Measurements from ENCODE around the gene VASP.

Gene VASP

DNA sequence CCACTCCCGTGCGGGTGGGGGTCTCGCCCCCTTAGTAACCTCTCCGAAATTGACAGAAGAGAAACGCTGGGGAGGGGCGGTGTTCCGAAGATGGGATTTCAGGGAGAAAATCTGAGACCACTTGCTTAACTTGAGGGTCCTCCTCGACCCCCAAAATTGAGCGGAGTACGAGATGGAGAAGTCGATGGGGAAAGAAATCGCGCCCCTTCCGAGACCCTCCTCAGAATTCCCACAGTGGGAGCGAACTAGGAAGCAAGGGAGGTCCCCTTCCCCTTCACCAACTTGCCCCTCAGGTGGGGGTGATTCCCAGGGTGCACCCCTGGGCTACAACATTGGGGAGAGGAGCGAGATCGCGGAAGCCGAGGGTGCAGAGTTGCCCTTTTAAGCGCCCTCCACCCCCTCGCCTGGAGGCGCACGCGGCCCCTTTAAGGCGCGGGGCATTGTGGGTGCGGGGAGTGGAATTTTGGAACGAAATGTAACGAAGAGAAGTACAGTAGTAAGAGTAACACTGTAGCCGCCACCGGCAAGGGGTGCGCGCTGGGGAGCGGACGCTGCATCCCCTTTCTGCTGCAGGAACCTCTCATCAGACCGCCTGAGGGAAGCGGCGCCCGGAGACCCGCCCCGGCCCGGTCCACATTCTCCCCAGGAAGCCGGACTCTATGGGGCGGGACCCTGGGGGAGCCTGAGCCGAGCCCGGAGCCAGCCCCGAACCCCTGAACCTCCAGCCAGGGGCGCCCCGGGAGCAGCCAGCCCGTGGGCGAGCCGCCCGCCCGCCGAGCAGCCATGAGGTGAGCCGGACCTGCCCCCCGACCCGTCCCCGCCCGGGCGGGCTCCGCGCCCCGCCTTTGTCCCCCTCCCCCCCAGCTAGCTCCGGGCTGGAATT lies at the start of gene VASP:
TSS of gene VASP (plus strand) at position 491 of the 883 bp plus-strand sequence. CDS start at position 784, 293 bp downstream.
- DNase-seq, result peak; percentile 91

DNA sequence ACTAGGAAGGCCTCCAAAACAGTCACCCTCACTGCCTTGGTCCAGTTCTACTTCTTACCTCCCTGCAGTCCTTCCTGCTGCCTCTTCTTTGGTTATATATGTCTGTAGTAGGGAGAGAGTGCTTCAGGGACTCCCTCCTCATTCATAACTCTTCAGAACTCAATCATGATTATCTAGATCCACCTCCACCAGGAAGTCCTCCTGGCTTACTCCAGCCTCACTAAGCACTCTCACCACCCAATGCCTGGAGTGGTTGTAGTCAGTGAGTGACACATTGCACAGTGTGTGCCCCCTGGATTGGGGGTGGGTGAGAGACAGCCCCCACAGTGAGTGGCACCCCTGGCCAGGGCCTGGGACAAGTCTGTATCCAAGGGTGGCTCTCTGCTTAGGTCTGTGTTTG lies 49.5 kb upstream of the VASP start:
- no peak for DNase-seq

DNA sequence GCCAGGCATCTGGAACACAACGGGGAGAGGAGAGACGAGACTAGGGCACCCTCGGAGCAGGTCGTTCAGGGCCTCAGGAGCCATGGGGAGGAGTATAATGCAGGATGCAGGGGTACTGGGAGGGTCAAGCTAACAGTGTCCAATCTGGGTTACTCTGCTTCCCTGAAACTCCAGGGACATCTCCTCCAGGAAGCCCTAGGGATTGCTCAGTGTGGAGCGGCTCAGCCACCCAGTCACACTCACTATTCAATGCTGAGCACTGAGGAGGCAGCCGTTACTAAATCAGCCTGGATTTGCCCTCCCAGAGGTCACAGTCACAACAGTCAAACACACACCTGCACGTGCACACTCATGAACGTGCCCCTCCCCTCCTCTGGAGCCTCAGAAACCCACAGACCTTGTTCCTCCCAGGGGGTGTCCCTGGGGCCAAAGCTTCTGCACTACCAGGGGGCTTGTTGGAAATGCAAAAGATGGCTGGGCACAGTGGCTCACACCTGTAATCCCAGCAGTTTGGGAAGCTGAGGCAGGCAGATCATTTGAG lies 46.4 kb upstream of the VASP start:
- DNase-seq, result no peak

DNA sequence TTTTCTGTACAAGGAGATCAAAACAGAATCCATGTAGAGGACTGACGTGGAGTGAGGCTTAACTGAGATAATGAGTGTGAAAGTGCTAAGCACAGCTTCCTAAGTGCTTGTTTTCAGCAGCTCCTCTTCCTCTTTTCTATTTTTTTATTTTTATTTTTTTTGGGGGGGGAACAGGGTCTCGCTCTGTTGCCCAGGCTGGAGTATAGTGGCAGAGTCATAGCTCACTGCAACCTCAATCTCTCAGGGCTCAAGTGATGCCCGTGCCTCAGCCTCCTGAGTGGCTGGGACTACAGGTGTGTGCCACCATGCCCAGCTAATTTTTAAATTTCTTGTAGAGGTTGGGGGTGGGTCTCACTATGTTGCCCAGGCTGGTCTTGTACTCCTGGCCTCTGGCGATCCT lies 45.1 kb upstream of the VASP start:
- DNase-seq, result no peak

DNA sequence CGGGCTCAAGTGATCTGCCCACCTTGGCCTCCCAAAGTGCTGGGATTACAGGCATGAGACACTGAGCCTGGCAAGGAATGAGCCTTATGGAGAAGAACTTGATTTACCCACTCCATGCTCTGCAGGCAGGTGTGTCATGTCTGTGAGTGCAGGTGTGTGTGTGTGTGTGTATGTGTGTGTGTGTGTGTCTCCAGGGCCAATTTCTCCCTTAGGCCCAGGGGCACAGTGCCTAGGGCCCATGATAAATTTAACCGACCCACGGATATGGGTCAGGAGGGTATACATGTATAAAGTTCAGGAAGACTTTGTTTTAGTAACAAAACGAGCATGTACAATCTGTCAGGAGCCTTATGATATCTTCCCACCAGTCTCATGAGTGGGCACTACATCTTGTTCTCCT lies 44.0 kb upstream of the VASP start:
- DNase-seq, result no peak

DNA sequence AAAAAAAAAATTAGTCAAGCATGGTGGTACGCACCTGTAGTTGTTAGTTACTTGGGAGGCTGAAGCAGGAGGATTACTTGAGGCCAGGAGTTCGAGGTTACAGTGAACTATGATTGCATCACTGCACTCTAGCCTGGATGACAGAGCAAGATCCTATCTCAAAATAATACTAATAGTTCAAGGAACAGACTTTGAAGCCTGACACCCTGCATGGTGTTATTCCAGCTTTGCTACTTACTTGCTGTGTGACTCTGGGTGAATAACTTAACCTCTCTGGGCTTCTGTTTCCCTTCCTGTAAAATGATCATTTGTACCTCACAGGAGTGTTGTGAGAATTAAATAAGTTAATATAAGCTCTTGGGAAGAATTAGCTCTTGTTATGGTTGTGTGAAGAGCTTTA lies 43.0 kb upstream of the VASP start:
- DNase-seq, result no peak

DNA sequence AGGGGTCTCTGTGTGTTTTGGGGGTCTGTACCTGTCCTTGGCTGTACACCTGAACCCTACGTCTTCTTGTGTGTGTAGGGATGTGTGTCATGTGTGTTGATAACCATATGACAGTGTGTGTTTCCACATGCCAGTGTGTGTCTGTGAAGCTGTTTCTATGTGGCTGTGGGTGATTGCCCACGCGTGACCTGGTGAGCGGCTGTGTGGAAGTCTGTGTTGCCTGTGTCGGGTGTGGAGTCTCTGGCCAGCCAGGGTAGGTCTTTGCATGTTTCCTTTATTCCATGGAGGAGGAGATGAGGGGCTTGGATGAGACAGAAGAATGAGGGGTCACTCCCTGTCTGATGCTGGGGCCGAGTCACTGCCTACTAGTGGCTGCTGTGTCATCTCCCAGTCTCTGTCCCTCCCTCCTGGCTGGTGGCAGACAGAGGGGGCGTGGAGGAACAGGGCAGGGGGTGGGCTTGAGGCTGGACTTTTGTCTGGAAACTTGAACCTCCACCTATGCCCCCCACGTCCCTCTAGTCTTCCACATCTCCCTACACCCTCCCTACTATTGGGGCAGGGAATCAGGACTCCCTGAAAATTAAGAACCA lies 42.3 kb upstream of the VASP start:
- DNase-seq, result no peak

DNA sequence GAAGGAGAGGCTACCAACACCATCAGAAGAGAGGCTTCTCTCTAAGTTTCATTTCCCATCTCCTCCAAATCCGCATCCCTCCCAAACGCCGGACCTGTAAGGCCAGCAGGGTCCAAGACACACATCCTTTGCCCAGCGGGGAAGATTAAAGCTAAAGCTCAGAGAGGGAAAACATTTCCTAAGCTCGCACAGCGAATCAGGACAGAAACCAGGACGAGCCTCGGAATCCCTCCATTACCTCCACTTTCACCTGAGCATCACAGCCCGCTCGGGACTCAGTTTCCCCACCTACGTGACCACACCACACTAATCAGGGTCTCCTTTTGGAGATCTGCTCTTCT lies 40.2 kb upstream of the VASP start:
- no peak for DNase-seq

DNA sequence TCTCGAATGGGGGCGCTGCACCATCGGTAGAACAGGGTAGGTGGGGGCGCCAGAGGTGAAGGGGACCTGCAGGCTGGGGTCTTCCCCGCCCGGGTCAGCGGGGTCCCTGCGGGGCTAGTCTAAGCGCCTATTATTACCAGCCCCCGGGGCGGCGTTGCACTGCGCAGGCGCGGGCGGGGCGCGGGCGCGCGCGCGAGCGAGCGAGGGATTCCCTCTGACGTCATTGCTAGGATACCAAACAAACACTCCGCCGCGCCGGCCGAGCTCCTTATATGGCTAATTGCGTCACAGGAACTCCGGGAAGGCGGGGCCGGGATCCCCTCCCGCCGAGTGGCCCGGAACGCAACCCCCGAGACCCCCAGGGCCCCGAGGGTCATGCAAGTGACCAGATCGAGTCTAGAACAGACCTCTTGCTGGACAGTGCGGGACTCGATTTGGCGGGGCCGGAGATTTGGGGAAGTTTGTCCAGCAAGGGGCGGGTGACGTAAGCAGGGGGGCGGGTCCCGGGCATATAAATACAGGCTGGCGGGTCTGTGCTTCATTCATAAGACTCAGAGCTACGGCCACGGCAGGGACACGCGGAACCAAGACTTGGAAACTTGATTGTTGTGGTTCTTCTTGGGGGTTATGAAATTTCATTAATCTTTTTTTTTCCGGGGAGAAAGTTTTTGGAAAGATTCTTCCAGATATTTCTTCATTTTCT lies 39.7 kb upstream of the VASP start, which contains the start of gene FOSB:
TSS of gene FOSB (plus strand) at position 541 of the 703 bp plus-strand sequence. CDS start 591 bp downstream, outside the sequence.
- DNase-seq, result peak; percentile 96

DNA sequence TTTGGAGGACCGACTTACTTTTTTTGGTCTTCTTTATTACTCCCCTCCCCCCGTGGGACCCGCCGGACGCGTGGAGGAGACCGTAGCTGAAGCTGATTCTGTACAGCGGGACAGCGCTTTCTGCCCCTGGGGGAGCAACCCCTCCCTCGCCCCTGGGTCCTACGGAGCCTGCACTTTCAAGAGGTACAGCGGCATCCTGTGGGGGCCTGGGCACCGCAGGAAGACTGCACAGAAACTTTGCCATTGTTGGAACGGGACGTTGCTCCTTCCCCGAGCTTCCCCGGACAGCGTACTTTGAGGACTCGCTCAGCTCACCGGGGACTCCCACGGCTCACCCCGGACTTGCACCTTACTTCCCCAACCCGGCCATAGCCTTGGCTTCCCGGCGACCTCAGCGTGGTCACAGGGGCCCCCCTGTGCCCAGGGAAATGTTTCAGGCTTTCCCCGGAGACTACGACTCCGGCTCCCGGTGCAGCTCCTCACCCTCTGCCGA lies 39.1 kb upstream of the VASP start:
- DNase-seq, result no peak

DNA sequence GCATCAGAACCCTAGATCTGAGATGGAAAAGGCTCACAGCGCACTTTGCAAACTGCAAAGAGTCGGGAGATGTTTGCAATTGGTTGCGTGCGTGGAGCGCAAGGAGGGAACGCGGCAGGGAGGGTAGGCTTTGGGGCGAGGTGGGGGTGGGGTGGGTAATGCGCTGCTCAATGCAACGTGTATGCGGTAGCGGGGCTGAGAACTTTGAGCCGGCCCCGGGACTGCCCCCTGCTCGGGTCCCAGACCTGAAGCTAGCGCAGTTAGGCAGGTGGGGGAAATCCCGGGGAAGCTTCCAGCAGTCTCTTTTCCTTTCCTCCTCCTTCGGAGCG lies 38.5 kb upstream of the VASP start:
- no peak for DNase-seq

DNA sequence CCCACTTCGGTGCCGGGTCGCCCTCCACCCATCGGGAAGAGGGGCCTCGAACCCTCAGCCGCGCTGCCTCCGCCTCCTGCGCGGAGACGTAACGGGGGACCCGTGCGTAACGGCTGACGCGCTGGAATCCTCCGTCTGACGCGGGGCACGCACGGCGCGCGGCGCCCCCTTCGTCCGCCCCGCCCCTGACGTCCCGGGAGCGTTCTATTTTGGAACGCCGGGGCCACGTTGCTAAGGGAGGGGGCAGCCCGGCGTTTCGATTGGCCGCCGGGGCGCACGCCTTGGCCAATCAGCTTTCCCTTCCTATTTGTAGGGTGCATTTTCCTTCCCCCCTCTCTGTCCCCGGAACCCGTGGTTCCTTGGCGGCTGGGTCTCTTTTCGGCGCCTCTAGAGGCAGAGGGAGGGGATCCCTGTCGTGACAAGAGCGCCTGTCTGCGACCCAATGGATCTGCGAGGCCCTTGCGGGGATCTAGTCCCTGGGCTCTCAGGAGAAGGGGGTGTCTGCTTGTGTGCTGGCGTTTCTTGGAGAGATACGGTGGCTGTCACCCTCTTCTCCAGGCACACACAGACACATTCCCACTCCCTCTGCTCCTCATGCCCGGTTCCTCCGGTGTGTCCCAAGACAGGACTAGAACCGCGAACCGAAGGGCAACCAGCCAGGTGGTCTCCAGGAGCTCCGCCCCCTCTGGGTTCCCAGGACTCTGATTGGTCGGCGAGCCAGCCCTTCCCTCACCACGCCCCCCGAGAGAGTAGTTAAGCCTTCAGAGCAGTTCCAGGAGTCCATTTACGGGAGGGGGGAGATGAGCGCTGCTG lies 37.9 kb upstream of the VASP start:
- peak; percentile 84 for DNase-seq

DNA sequence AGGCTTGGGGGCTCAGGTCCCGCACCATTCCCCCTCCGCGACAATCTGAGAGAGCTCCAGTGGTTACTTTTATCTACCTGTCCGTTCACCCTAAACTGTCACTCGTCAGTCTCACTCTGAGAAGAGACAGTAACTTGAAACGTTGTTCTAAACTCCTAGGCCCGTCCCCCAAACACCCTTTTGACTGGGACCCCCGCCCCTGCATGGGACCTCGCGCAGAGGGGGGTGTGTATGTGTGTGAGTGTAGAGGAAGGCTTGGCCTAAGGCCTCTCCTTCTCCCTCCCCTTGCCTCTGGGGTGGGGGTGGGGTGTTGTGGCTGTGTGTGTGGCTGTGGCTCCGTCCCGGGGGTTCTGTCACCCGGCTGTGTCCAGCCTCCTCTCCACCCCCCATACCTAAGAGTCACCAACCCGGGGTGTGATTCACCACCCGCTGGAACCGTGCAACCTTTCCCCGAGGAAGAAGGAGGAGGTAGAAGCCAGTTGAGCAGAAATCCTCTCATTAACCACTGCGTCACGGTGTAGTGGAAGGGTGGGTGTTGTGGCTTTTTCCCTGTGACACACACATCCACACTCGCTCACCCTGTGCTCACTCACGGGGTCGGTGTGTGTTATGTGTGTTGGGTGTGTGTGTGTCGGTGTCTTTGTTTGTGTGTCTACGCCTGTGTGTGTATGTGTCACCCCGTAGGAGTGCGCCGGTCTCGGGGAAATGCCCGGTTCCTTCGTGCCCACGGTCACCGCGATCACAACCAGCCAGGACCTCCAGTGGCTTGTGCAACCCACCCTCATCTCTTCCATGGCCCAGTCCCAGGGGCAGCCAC lies 37.1 kb upstream of the VASP start:
- peak; percentile 72 for DNase-seq

DNA sequence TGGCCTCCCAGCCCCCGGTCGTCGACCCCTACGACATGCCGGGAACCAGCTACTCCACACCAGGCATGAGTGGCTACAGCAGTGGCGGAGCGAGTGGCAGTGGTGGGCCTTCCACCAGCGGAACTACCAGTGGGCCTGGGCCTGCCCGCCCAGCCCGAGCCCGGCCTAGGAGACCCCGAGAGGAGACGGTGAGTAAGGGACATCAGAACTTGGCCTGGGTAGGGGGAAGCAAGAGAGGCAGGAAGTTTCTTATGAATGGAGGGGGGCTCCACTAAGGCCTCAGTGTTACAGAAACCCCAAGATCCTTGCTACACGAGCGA lies 36.6 kb upstream of the VASP start:
- DNase-seq, result no peak

DNA sequence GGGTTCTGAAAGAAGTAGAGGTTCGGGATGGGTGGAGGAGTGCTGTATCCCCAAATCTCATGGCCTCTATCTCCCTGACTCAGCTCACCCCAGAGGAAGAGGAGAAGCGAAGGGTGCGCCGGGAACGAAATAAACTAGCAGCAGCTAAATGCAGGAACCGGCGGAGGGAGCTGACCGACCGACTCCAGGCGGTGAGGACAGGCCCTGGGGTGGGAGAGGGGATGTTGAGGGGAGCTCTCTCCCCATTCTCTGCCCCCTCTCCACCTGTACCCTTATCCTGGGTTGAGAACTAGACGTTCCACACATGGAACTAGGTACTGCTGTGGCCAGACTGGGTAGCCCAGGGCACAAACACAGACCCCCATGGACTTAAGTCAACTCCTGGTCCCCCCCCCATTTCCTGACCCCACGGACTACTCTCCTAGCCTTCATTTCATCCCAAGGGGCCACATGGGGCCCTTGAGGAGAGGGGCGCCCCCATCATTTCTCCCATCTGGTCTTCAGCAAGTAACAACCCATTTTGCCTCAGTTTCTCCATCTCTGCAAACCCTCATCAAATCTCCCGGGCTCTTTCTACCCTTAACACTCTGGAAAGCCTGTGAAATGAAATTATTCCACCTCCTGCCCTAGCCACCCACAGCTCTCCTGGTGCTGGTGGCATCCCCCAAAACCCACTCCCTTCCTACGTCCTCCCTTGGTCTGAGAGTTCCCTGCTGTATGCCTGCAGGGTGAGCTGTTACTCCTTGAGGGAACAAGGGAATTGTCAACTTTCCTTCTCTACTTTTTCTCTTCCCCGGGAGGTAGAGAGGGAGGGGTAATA lies 36.0 kb upstream of the VASP start:
- DNase-seq, result peak; percentile 53

DNA sequence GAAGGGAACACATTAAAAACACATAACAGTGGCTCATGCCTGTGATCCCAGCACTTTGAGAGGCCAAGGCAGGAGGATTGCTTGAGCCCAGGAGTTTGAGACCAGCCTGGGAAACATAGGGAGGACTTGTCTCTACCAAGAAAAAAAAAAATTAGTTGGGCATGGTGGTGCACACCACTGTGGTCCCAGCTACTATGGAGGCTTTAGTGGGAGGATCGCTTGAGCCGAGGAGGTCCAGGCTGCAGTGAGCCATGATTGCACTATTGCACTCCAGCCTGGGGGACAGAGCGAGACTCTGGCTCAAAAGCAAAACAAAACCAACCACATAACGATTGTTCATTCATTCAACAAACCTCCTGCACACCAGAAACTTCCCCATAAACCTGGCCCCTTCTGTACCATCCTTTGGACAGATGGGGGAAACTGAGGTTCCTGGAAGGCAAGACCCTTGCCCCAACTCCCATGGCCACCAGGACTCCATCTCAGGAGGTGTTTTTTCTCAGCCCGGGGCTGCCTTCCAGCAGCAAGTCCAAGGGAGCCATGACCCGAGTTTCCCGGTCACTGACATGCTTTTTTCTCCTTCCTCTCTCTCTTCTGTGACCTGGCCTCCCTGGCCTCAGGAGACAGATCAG lies 35.2 kb upstream of the VASP start:
- DNase-seq, result no peak

DNA sequence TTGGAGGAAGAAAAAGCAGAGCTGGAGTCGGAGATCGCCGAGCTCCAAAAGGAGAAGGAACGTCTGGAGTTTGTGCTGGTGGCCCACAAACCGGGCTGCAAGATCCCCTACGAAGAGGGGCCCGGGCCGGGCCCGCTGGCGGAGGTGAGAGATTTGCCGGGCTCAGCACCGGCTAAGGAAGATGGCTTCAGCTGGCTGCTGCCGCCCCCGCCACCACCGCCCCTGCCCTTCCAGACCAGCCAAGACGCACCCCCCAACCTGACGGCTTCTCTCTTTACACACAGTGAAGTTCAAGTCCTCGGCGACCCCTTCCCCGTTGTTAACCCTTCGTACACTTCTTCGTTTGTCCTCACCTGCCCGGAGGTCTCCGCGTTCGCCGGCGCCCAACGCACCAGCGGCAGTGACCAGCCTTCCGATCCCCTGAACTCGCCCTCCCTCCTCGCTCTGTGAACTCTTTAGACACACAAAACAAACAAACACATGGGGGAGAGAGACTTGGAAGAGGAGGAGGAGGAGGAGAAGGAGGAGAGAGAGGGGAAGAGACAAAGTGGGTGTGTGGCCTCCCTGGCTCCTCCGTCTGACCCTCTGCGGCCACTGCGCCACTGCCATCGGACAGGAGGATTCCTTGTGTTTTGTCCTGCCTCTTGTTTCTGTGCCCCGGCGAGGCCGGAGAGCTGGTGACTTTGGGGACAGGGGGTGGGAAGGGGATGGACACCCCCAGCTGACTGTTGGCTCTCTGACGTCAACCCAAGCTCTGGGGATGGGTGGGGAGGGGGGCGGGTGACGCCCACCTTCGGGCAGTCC lies 34.5 kb upstream of the VASP start:
- peak; percentile 69 for DNase-seq

DNA sequence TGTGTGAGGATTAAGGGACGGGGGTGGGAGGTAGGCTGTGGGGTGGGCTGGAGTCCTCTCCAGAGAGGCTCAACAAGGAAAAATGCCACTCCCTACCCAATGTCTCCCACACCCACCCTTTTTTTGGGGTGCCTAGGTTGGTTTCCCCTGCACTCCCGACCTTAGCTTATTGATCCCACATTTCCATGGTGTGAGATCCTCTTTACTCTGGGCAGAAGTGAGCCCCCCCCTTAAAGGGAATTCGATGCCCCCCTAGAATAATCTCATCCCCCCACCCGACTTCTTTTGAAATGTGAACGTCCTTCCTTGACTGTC lies 34.0 kb upstream of the VASP start:
- DNase-seq, result no peak

DNA sequence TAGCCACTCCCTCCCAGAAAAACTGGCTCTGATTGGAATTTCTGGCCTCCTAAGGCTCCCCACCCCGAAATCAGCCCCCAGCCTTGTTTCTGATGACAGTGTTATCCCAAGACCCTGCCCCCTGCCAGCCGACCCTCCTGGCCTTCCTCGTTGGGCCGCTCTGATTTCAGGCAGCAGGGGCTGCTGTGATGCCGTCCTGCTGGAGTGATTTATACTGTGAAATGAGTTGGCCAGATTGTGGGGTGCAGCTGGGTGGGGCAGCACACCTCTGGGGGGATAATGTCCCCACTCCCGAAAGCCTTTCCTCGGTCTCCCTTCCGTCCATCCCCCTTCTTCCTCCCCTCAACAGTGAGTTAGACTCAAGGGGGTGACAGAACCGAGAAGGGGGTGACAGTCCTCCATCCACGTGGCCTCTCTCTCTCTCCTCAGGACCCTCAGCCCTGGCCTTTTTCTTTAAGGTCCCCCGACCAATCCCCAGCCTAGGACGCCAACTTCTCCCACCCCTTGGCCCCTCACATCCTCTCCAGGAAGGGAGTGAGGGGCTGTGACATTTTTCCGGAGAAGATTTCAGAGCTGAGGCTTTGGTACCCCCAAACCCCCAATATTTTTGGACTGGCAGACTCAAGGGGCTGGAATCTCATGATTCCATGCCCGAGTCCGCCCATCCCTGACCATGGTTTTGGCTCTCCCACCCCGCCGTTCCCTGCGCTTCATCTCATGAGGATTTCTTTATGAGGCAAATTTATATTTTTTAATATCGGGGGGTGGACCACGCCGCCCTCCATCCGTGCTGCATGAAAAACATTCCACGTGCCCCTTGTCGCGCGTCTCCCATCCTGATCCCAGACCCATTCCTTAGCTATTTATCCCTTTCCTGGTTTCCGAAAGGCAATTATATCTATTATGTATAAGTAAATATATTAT lies 33.3 kb upstream of the VASP start:
- peak; percentile 75 for DNase-seq
